GM23248 (cell line): ENCODE measurements around the gene ZNF503. TPM values are rescaled to one million over a fixed set of nuclear protein-coding genes. Genes with fewer than 3 reads are reported as not detected.
"Not testable (repeated sequence)": the region's sequence is repeated elsewhere in the genome, so short reads cannot be mapped to it uniquely, and the experiment has no call there.

Experiments
- DNase-seq: peaks from one replicate; pipeline ENCODE4 v3.0.0-alpha.2; 2015
- H2AFZ ChIP-seq: fragments of 200-600 bp; sonication (generic); 2 replicates; pipeline ENCODE4 v1.6.1; 2016; ENCODE audit warnings: antibody characterized with exemption
- H3F3A ChIP-seq: fragments of 200-600 bp; sonication (generic); 2 replicates; pipeline ENCODE4 v1.6.1; 2016; ENCODE audit warnings: mild to moderate bottlenecking, antibody characterized with exemption, mixed run types; ENCODE audit not compliant: insufficient read depth
- H3K27ac ChIP-seq: fragments of 200-600 bp; sonication (generic); 2 replicates; pipeline ENCODE4 v1.5.1; 2016; ENCODE audit warnings: mild to moderate bottlenecking
- H3K27me3 ChIP-seq: fragments of 200-600 bp; sonication (generic); replicated peaks from 2 replicates; pipeline ENCODE4 v1.6.1; 2016; ENCODE audit warnings: mild to moderate bottlenecking; ENCODE audit not compliant: insufficient read depth
- H3K36me3 ChIP-seq: fragments of 200-600 bp; sonication (generic); 2 replicates; pipeline ENCODE4 v1.6.1; 2016; ENCODE audit warnings: low read depth, mild to moderate bottlenecking
- H3K4me1 ChIP-seq: fragments of 200-600 bp; sonication (generic); 2 replicates; pipeline ENCODE4 v1.6.1; 2016; ENCODE audit warnings: mild to moderate bottlenecking; ENCODE audit not compliant: insufficient read depth
- H3K4me2 ChIP-seq: fragments of 200-600 bp; sonication (generic); one replicate; pipeline ENCODE4 v1.6.1; 2016; ENCODE audit warnings: mild to moderate bottlenecking; ENCODE audit not compliant: unreplicated experiment
- H3K4me3 ChIP-seq: fragments of 200-600 bp; sonication (generic); 2 replicates; pipeline ENCODE4 v1.5.1; 2016; ENCODE audit warnings: mild to moderate bottlenecking
- H3K79me2 ChIP-seq: fragments of 200-600 bp; sonication (generic); 2 replicates; pipeline ENCODE4 v1.6.1; 2016; ENCODE audit warnings: mild to moderate bottlenecking; ENCODE audit not compliant: insufficient read depth
- H3K9ac ChIP-seq: fragments of 200-600 bp; sonication (generic); 2 replicates; pipeline ENCODE4 v1.6.1; 2016; ENCODE audit warnings: mild to moderate bottlenecking
- H3K9me2 ChIP-seq: fragments of 200-600 bp; sonication (generic); 2 replicates; pipeline ENCODE4 v1.6.1; 2016; ENCODE audit warnings: mixed run types, mild to moderate bottlenecking, moderate library complexity; ENCODE audit not compliant: insufficient read depth
- H3K9me3 ChIP-seq: fragments of 200-600 bp; sonication (generic); one replicate; pipeline ENCODE4 v1.6.1; 2017; ENCODE audit warnings: low read depth
- H4K20me1 ChIP-seq: fragments of 200-600 bp; sonication (generic); 2 replicates; pipeline ENCODE4 v1.6.0; 2016; ENCODE audit not compliant: insufficient read depth
- EZH2 ChIP-seq: fragments of 200-600 bp; sonication (generic); IDR thresholded peaks from 2 replicates; pipeline ENCODE4 v1.6.1; 2018; ENCODE audit warnings: antibody characterized with exemption, mild to moderate bottlenecking; ENCODE audit not compliant: insufficient read depth, poor library complexity, severe bottlenecking
- EZH2phosphoT487 ChIP-seq: fragments of 200-600 bp; sonication (generic); IDR thresholded peaks from 2 replicates; pipeline ENCODE4 v1.6.1; 2018; ENCODE audit warnings: antibody characterized with exemption, moderate library complexity, mild to moderate bottlenecking, low read depth; ENCODE audit not compliant: insufficient read depth
- WGBS, 2 experiments: methylation state at CpG; one replicate each; pipeline ENCODE4 v1.1.6; 2015 to 2017; ENCODE audit warnings: low lambda C conversion rate in 2 of 2, low coverage in 1 of 2; ENCODE audit errors: missing lambda C conversion rate in 2 of 2; 5-methylcytosine and 5-hydroxymethylcytosine counted together
- in situ Hi-C: fragments of 300-500 bp; cut with MboI; formaldehyde crosslinking; loops from 2 replicates; pipeline ENCODE4 v1.15.0; 2020
- polyA plus RNA-seq: library from polyadenylated mRNA; unstranded; fragments of >200 nt; fragmentation: Nextera tagmentation; extraction: Ambion mirVana; gene quantifications from 2 replicates; pipeline ENCODE4 v1.2.1, GENCODE V29; 2016
- total RNA-seq: library from RNA; depleted of rRNA; stranded (reverse); fragments of >200 nt; shearing (Covaris generic); gene quantifications from 2 replicates; pipeline ENCODE4 v1.2.3, GENCODE V29; 2014

The ZNF503 gene
- total and polyA plus RNA-seq, 2 experiments from 2014 or later = 15.4 to 17.5 TPM

GRCh38 chr10:75379212-75379724, 22.3 kb downstream of the ZNF503 start:
- no peaks in the 10 kb centered on the region for H3K79me2 ChIP-seq

GRCh38 chr10:75378379-75378778, 23.2 kb downstream of the ZNF503 start:
- TF ChIP-seq EZH2 (no peak), EZH2phosphoT487 (no peak)
- H3K27me3 ChIP-seq = no peaks in the 10 kb centered on the region; the same call in 1 of the 2 replicates
- no peaks in the 10 kb centered on the region for H4K20me1 ChIP-seq
- no peaks in the 10 kb centered on the region for H3K9me2 ChIP-seq
- H3K79me2 ChIP-seq = no peaks in the 10 kb centered on the region
- DNase-seq = no peak
- H3F3A ChIP-seq = no peaks in the 10 kb centered on the region
- 90 to 96% methylated on average over 2 of the region's 2 CpGs for WGBS, 2 experiments
- H3K4me1 ChIP-seq = no peaks in the 10 kb centered on the region
- H3K9ac ChIP-seq = no peak overlapping the region
- no peaks in the 10 kb centered on the region for H3K36me3 ChIP-seq
- in situ Hi-C loops = loop anchor here (25.0 kb wide), 2 partner anchors 1609 to 1734 kb away; no protein-coding TSS in a partner anchor
- no peak overlapping the region for H3K27ac ChIP-seq
- H3K4me3 ChIP-seq = no peak overlapping the region
- H2AFZ ChIP-seq = no peak overlapping the region
- no peaks in the 10 kb centered on the region for H3K9me3 ChIP-seq
- H3K4me2 ChIP-seq = no peak overlapping the region

More at GRCh38 chr10:75379212-75379724, 22.3 kb downstream of the ZNF503 start:
- no peak overlapping the region for H3K9ac ChIP-seq
- no peak overlapping the region for H3K4me3 ChIP-seq
- no peak for DNase-seq
- no peaks in the 10 kb centered on the region for H3K4me1 ChIP-seq
- no peaks in the 10 kb centered on the region for H3K27me3 ChIP-seq
- H3K27ac ChIP-seq = no peak overlapping the region
- H3K9me3 ChIP-seq = no peaks in the 10 kb centered on the region
- H3K36me3 ChIP-seq = no peaks in the 10 kb centered on the region
- no peaks in the 10 kb centered on the region for H3K9me2 ChIP-seq
- H2AFZ ChIP-seq = no peak overlapping the region
- no peaks in the 10 kb centered on the region for H3F3A ChIP-seq
- TF ChIP-seq EZH2 (no peak), EZH2phosphoT487 (no peak)
- no peak overlapping the region for H3K4me2 ChIP-seq
- in situ Hi-C loops = loop anchor here (25.0 kb wide), 2 partner anchors 1608 to 1733 kb away; no protein-coding TSS in a partner anchor
- no peaks in the 10 kb centered on the region for H4K20me1 ChIP-seq
- 50% methylated on average over 10 of the region's 10 CpGs for WGBS, 2 experiments

GRCh38 chr10:75377869-75378268, 23.7 kb downstream of the ZNF503 start:
- Histone ChIP-seq H3K79me2 (no peaks in the 10 kb centered on the region), H3K9me2 (no peaks in the 10 kb centered on the region), H2AFZ (no peak overlapping the region), H3K27ac (no peak overlapping the region), H3F3A (no peaks in the 10 kb centered on the region), H3K27me3 (peaks cover 2% of the 10 kb centered on the region; the same call in 1 of the 2 replicates), H4K20me1 (no peaks in the 10 kb centered on the region), H3K4me2 (no peak overlapping the region), H3K9ac (no peak overlapping the region), H3K4me3 (no peak overlapping the region), H3K36me3 (no peaks in the 10 kb centered on the region), H3K9me3 (no peaks in the 10 kb centered on the region), H3K4me1 (no peaks in the 10 kb centered on the region)
- in situ Hi-C loops = loop anchor here (25.0 kb wide), 2 partner anchors 1609 to 1734 kb away; no protein-coding TSS in a partner anchor
- no peak for DNase-seq
- 85 to 91% methylated on average over 3 of the region's 3 CpGs for WGBS, 2 experiments
- no peak for TF ChIP-seq EZH2phosphoT487
- no peak for TF ChIP-seq EZH2

- Histone ChIP-seq H3K4me3 (no peak overlapping the region), H3K9ac (no peak overlapping the region), H3K79me2 (no peaks in the 10 kb centered on the region), H3K27me3 (peaks cover 4% of the 10 kb centered on the region), H3F3A (no peaks in the 10 kb centered on the region), H3K9me2 (no peaks in the 10 kb centered on the region), H3K27ac (no peak overlapping the region), H3K9me3 (no peaks in the 10 kb centered on the region), H3K4me2 (no peak overlapping the region), H3K4me1 (no peaks in the 10 kb centered on the region), H3K36me3 (no peaks in the 10 kb centered on the region), H4K20me1 (no peaks in the 10 kb centered on the region), H2AFZ (no peak overlapping the region)
- DNase-seq = no peak
- in situ Hi-C loops = loop anchor here (25.0 kb wide), 2 partner anchors 1611 to 1736 kb away; no protein-coding TSS in a partner anchor
- TF ChIP-seq EZH2phosphoT487 = no peak
- TF ChIP-seq EZH2 = no peak
- 91 to 100% methylated on average over 2 of the region's 2 CpGs for WGBS, 2 experiments
Observed at GRCh38 chr10:75375838-75376237, 25.7 kb downstream of the ZNF503 start.

GRCh38 chr10:75371010-75371409, 30.6 kb downstream of the ZNF503 start:
- Histone ChIP-seq H4K20me1 (no peaks in the 10 kb centered on the region), H3K36me3 (no peaks in the 10 kb centered on the region), H3K9me2 (no peaks in the 10 kb centered on the region), H3K27me3 (peaks cover 4% of the 10 kb centered on the region), H3K27ac (no peak overlapping the region), H2AFZ (no peak overlapping the region), H3F3A (no peaks in the 10 kb centered on the region), H3K4me2 (no peak overlapping the region), H3K79me2 (no peaks in the 10 kb centered on the region), H3K4me1 (no peaks in the 10 kb centered on the region), H3K4me3 (no peak overlapping the region), H3K9ac (no peak overlapping the region), H3K9me3 (no peaks in the 10 kb centered on the region)
- no peak for DNase-seq
- in situ Hi-C loops = no loop called here
- WGBS, 2 experiments = 90 to 93% methylated on average over 2 of the region's 2 CpGs
- TF ChIP-seq EZH2phosphoT487 (no peak), EZH2 (no peak)

- H2AFZ ChIP-seq, in situ Hi-C loops, DNase-seq, H3K4me2 ChIP-seq, H3K79me2 ChIP-seq, H3K27ac ChIP-seq, H3K4me1 ChIP-seq, H3K27me3 ChIP-seq, H3K9ac ChIP-seq, H3K9me3 ChIP-seq, H3K36me3 ChIP-seq, H3K9me2 ChIP-seq, H3F3A ChIP-seq, H4K20me1 ChIP-seq, H3K4me3 ChIP-seq: not testable (repeated sequence)
- 87 to 89% methylated on average over 9 of the region's 9 CpGs for WGBS, 2 experiments
Observed at GRCh38 chr10:75369838-75370237, 31.7 kb downstream of the ZNF503 start.
